ENCODE measurements around the gene KCNK15. TPM values are rescaled to one million over a fixed set of nuclear protein-coding genes. Genes with fewer than 3 reads are reported as not detected.

The KCNK15 gene
- total and polyA plus RNA-seq, 10 of the 15 experiments (the other 5 are each of a cell fraction or from before 2014, with no cell fraction given): not detected

DNA sequence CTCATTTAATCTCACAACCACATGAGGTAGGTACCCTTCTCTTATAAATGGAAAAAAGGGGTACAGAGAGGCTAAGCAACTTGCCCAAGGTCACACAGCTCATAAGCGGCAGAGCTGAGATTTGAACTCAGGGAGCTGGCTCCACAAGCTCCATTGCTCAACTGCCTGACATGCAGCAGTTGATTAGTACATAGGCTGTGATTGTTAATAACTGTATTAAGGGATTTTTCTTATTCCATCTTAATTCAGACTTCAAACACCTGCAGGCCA, 23.9 kb upstream of the KCNK15 start:
- Histone ChIP-seq H3K9ac (ENCODE audit: control insufficient read depth, insufficient read depth, low read length) (no peak overlapping the region), H3K79me2 (ENCODE audit: control insufficient read depth, insufficient read depth, low read length) (no peaks in the 10 kb centered on the region), H3K36me3 (ENCODE audit: control insufficient read depth in 2 of 2, insufficient read depth in 2 of 2, low read length in 1 of 2) (no peaks in the 10 kb centered on the region), H4K20me1 (ENCODE audit: control insufficient read depth, insufficient read depth) (no peaks in the 10 kb centered on the region), H2AFZ (ENCODE audit: control insufficient read depth, low read depth, low read length) (no peak overlapping the region), H3K4me1 (ENCODE audit: control insufficient read depth, insufficient read depth, low read length) (no peaks in the 10 kb centered on the region), H3K4me3 (no peak overlapping the region), H3K9me3 (replicated peaks; ENCODE audit: control insufficient read depth, insufficient read depth, low read length) (no peaks in the 10 kb centered on the region), H3K27me3 (replicated peaks in 1 of 2; ENCODE audit: control insufficient read depth in 2 of 2, insufficient read depth in 2 of 2, low read length in 1 of 2) (peaks cover 0 to 1% of the 10 kb centered on the region in 2 experiments; a peak in 3 of 4 replicates), H3K4me2 (ENCODE audit: control insufficient read depth, insufficient read depth) (no peak overlapping the region), H3K27ac (ENCODE audit: control insufficient read depth, insufficient read depth) (no peak overlapping the region)
- WGBS (ENCODE audit: insufficient coverage, insufficient replicate concordance, low lambda C conversion rate, missing lambda C conversion rate): 88% methylated on average over 1 of the region's 1 CpG
- TF ChIP-seq TARDBP (IDR thresholded peaks at IDR 0.05; ENCODE audit: borderline replicate concordance) (no peak), CHD1 (IDR thresholded peaks at IDR 0.05; ENCODE audit: low read depth, low read length) (no peak), ZNF217 (IDR thresholded peaks at IDR 0.05) (no peak), STAT3 (IDR thresholded peaks at IDR 0.05; ENCODE audit: low read depth, low read length) (no peak), POU2F2 (IDR thresholded peaks at IDR 0.05; ENCODE audit: borderline replicate concordance, low read depth, low read length) (no peak), NBN (IDR thresholded peaks at IDR 0.05) (no peak), FOXM1 (IDR thresholded peaks at IDR 0.05; ENCODE audit: low read depth, low read length) (no peak), RBBP5 (conservative IDR thresholded peaks at IDR 0.05) (no peak), CBFB (IDR thresholded peaks at IDR 0.05; ENCODE audit: low read depth) (no peak)
- TF ChIP-seq, protein P1, sequence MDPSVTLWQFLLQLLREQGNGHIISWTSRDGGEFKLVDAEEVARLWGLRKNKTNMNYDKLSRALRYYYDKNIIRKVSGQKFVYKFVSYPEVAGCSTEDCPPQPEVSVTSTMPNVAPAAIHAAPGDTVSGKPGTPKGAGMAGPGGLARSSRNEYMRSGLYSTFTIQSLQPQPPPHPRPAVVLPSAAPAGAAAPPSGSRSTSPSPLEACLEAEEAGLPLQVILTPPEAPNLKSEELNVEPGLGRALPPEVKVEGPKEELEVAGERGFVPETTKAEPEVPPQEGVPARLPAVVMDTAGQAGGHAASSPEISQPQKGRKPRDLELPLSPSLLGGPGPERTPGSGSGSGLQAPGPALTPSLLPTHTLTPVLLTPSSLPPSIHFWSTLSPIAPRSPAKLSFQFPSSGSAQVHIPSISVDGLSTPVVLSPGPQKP (IDR thresholded peaks at IDR 0.05; ENCODE audit: low read depth, low read length): no peak
- TF ChIP-seq, protein P2, sequence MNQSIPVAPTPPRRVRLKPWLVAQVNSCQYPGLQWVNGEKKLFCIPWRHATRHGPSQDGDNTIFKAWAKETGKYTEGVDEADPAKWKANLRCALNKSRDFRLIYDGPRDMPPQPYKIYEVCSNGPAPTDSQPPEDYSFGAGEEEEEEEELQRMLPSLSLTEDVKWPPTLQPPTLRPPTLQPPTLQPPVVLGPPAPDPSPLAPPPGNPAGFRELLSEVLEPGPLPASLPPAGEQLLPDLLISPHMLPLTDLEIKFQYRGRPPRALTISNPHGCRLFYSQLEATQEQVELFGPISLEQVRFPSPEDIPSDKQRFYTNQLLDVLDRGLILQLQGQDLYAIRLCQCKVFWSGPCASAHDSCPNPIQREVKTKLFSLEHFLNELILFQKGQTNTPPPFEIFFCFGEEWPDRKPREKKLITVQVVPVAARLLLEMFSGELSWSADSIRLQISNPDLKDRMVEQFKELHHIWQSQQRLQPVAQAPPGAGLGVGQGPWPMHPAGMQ (IDR thresholded peaks at IDR 0.05; ENCODE audit: borderline replicate concordance): no peak
- TF ChIP-seq, protein P3, sequence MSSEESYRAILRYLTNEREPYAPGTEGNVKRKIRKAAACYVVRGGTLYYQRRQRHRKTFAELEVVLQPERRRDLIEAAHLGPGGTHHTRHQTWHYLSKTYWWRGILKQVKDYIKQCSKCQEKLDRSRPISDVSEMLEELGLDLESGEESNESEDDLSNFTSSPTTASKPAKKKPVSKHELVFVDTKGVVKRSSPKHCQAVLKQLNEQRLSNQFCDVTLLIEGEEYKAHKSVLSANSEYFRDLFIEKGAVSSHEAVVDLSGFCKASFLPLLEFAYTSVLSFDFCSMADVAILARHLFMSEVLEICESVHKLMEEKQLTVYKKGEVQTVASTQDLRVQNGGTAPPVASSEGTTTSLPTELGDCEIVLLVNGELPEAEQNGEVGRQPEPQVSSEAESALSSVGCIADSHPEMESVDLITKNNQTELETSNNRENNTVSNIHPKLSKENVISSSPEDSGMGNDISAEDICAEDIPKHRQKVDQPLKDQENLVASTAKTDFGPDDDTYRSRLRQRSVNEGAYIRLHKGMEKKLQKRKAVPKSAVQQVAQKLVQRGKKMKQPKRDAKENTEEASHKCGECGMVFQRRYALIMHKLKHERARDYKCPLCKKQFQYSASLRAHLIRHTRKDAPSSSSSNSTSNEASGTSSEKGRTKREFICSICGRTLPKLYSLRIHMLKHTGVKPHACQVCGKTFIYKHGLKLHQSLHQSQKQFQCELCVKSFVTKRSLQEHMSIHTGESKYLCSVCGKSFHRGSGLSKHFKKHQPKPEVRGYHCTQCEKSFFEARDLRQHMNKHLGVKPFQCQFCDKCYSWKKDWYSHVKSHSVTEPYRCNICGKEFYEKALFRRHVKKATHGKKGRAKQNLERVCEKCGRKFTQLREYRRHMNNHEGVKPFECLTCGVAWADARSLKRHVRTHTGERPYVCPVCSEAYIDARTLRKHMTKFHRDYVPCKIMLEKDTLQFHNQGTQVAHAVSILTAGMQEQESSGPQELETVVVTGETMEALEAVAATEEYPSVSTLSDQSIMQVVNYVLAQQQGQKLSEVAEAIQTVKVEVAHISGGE (CRISPR knock-in tag; IDR thresholded peaks at IDR 0.05): no peak
- TF ChIP-seq, protein P4, sequence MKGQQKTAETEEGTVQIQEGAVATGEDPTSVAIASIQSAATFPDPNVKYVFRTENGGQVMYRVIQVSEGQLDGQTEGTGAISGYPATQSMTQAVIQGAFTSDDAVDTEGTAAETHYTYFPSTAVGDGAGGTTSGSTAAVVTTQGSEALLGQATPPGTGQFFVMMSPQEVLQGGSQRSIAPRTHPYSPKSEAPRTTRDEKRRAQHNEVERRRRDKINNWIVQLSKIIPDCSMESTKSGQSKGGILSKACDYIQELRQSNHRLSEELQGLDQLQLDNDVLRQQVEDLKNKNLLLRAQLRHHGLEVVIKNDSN (IDR thresholded peaks at IDR 0.05; ENCODE audit: borderline replicate concordance, extremely low read length, insufficient read depth, low read depth, low read length): no peak
- TF ChIP-seq, protein P5, sequence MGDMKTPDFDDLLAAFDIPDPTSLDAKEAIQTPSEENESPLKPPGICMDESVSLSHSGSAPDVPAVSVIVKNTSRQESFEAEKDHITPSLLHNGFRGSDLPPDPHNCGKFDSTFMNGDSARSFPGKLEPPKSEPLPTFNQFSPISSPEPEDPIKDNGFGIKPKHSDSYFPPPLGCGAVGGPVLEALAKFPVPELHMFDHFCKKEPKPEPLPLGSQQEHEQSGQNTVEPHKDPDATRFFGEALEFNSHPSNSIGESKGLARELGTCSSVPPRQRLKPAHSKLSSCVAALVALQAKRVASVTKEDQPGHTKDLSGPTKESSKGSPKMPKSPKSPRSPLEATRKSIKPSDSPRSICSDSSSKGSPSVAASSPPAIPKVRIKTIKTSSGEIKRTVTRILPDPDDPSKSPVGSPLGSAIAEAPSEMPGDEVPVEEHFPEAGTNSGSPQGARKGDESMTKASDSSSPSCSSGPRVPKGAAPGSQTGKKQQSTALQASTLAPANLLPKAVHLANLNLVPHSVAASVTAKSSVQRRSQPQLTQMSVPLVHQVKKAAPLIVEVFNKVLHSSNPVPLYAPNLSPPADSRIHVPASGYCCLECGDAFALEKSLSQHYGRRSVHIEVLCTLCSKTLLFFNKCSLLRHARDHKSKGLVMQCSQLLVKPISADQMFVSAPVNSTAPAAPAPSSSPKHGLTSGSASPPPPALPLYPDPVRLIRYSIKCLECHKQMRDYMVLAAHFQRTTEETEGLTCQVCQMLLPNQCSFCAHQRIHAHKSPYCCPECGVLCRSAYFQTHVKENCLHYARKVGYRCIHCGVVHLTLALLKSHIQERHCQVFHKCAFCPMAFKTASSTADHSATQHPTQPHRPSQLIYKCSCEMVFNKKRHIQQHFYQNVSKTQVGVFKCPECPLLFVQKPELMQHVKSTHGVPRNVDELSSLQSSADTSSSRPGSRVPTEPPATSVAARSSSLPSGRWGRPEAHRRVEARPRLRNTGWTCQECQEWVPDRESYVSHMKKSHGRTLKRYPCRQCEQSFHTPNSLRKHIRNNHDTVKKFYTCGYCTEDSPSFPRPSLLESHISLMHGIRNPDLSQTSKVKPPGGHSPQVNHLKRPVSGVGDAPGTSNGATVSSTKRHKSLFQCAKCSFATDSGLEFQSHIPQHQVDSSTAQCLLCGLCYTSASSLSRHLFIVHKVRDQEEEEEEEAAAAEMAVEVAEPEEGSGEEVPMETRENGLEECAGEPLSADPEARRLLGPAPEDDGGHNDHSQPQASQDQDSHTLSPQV (IDR thresholded peaks at IDR 0.05): no peak
- ChIA-PET CTCF (interaction anchor here (1.3 to 1.6 kb wide), 2 partner anchors 11 to 25 kb away, joined by 4 to 8 read pairs; no protein-coding TSS in a partner anchor), RAD21 (ENCODE audit: unreplicated experiment) (no interaction called here), POLR2A (interaction anchor here (0.7 kb wide), 1 partner anchor 120 kb away, joined by 5 read pairs; no protein-coding TSS in a partner anchor), SMC1A (ENCODE audit: uncharacterized antibody, unreplicated experiment) (interaction anchor here (1.2 kb wide), 1 partner anchor 17 kb away, joined by 3 read pairs; no protein-coding TSS in a partner anchor)
- intact Hi-C loops (cut with micrococcal nuclease; ENCODE audit: unreplicated experiment) (no loop called here), in situ Hi-C loops (cut with MboI) (no loop called here)
- DNase-seq (ENCODE audit: low read depth, low spot score): no peak
- BruUV-seq (replicated peaks): no TSS peak
- FAIRE-seq: no peak
- ATAC-seq: no peak
